Activated T-cell treated with anti-CD3 and anti-CD28 coated beads, Interleukin-2, amount 50 U/mL, for 1 hour (primary cell): ENCODE data around the gene PLEKHG5.
A peak's percentile ranks its signal among the peaks of the same experiment; 100 is the strongest.

ENCODE experiments used
- DNase-seq: peaks from one replicate; pipeline ENCODE4 v3.0.0-alpha.2; 2020

PLEKHG5 gene

GRCh38 chr1:6475381-6476133 is 15.9 kb downstream of the PLEKHG5 start:
- DNase-seq: peak; percentile 89

GRCh38 chr1:6474815-6475282 is 16.6 kb downstream of the PLEKHG5 start:
- no peak for DNase-seq

- DNase-seq: no peak
These were observed 17.3 kb downstream of the PLEKHG5 start for GRCh38 chr1:6473974-6474814.

- no peak for DNase-seq
These were observed 18.3 kb downstream of the PLEKHG5 start for GRCh38 chr1:6473156-6473555.

- DNase-seq: no peak
These were observed 19.1 kb downstream of the PLEKHG5 start for GRCh38 chr1:6472391-6472790.

- no peak for DNase-seq
These were observed 19.5 kb downstream of the PLEKHG5 start for GRCh38 chr1:6471970-6472368.

- DNase-seq: no peak
These were observed 20.1 kb downstream of the PLEKHG5 start for GRCh38 chr1:6471086-6471969.

- DNase-seq: no peak
These were observed 21.1 kb downstream of the PLEKHG5 start for GRCh38 chr1:6470132-6471085.

GRCh38 chr1:6468729-6469461 is 22.6 kb downstream of the PLEKHG5 start:
- DNase-seq: no peak

GRCh38 chr1:6467744-6468688 is 23.5 kb downstream of the PLEKHG5 start:
- no peak for DNase-seq

- DNase-seq: no peak
These were observed 24.2 kb downstream of the PLEKHG5 start for GRCh38 chr1:6467224-6467623.

- no peak for DNase-seq
These were observed 24.7 kb downstream of the PLEKHG5 start for GRCh38 chr1:6466751-6467150.

- DNase-seq: peak; percentile 72
These were observed 25.4 kb downstream of the PLEKHG5 start, which contains the start of gene TNFRSF25 for GRCh38 chr1:6466023-6466422. TNFRSF25 (minus strand) TSS chr1:6466173; CDS start chr1:6466107, 66 bp downstream.

- peak; percentile 66 for DNase-seq
These were observed 25.9 kb downstream of the PLEKHG5 start for GRCh38 chr1:6465461-6466005.

- DNase-seq: no peak
These were observed 26.6 kb downstream of the PLEKHG5 start for GRCh38 chr1:6464915-6465314.

GRCh38 chr1:6464514-6464836 is 27.0 kb downstream of the PLEKHG5 start:
- peak; percentile 60 for DNase-seq

- no peak for DNase-seq
These were observed 28.4 kb downstream of the PLEKHG5 start for GRCh38 chr1:6463120-6463412.

GRCh38 chr1:6462412-6463119 is 28.9 kb downstream of the PLEKHG5 start:
- DNase-seq: no peak
